SK-N-DZ (cell line): Measurements from ENCODE around the gene IMP4. TPM values are rescaled to one million over a fixed set of nuclear protein-coding genes. Genes with fewer than 3 reads are reported as not detected.
A peak's percentile ranks its signal among the peaks of the same experiment; 100 is the strongest.
"Not testable (repeated sequence)": the region's sequence is repeated elsewhere in the genome, so short reads cannot be mapped to it uniquely, and the experiment has no call there.

Experiments used
- DNase-seq: peaks from one replicate; pipeline ENCODE4 v3.0.0-alpha.2; 2015; ENCODE audit warnings: low spot score
- polyA plus RNA-seq, 2 experiments: library from polyadenylated mRNA; depleted of rRNA; stranded (reverse); fragments of >200 nt; gene quantifications; 2 replicates each; pipeline ENCODE4 v1.2.3, GENCODE V29; 2014

IMP4 gene
- polyA plus RNA-seq (2014; cell fraction: cytosol; rRNA removed): 94.4 and 107 TPM in 2 replicates
- 191 and 217 TPM in 2 replicates for polyA plus RNA-seq (2014; cell fraction: nucleus; rRNA removed)

GRCh38 chr2:130342533-130343275, at the start of gene IMP4:
TSS of gene IMP4 (plus strand) at chr2:130342897. CDS start at chr2:130342933, 36 bp downstream.
- DNase-seq: peak; percentile 99

- no peak for DNase-seq
These were observed 42.3 kb upstream of the IMP4 start for GRCh38 chr2:130300258-130300969.

- DNase-seq: no peak
These were observed 41.7 kb upstream of the IMP4 start for GRCh38 chr2:130300970-130301348.

- no peak for DNase-seq
These were observed 40.4 kb upstream of the IMP4 start for GRCh38 chr2:130302164-130302886.

- no peak for DNase-seq
These were observed 39.5 kb upstream of the IMP4 start for GRCh38 chr2:130303169-130303568.

GRCh38 chr2:130304726-130305125, 38.0 kb upstream of the IMP4 start:
- DNase-seq: no peak

GRCh38 chr2:130307850-130308249, 34.8 kb upstream of the IMP4 start:
- DNase-seq: no peak

GRCh38 chr2:130310881-130311280, 31.8 kb upstream of the IMP4 start:
- DNase-seq: no peak

GRCh38 chr2:130313812-130314334, 28.8 kb upstream of the IMP4 start:
- DNase-seq: no peak

- DNase-seq: no peak
These were observed 28.3 kb upstream of the IMP4 start for GRCh38 chr2:130314377-130314776.

GRCh38 chr2:130316596-130316995, 26.1 kb upstream of the IMP4 start:
- no peak for DNase-seq

GRCh38 chr2:130318906-130319305, 23.8 kb upstream of the IMP4 start:
- no peak for DNase-seq

GRCh38 chr2:130319536-130319935, 23.2 kb upstream of the IMP4 start:
- DNase-seq: no peak

- DNase-seq: no peak
These were observed 14.8 kb upstream of the IMP4 start for GRCh38 chr2:130327703-130328527.

- no peak for DNase-seq
These were observed 14.0 kb upstream of the IMP4 start for GRCh38 chr2:130328710-130329109.

- peak; percentile 80 for DNase-seq
These were observed 10.2 kb upstream of the IMP4 start for GRCh38 chr2:130332271-130333073.

- DNase-seq: not testable (repeated sequence)
These were observed 9.4 kb upstream of the IMP4 start for GRCh38 chr2:130333253-130333652.

- DNase-seq: no peak
These were observed 8.7 kb upstream of the IMP4 start for GRCh38 chr2:130334026-130334425.

GRCh38 chr2:130335226-130335625, 7.5 kb upstream of the IMP4 start:
- DNase-seq: no peak
